Measurements from ENCODE around the gene GNB1L. TPM values are rescaled to one million over a fixed set of nuclear protein-coding genes. Genes with fewer than 3 reads are reported as not detected.

GNB1L gene
- total RNA-seq, 1 donor from 2014 or later, result 6.2 TPM

GRCh38 chr22:19879246-19879570 is 24.5 kb upstream of the GNB1L start:
- DNase-seq (ENCODE audit: low spot score), result peak; percentile 51
- ATAC-seq, result no peak
- intact Hi-C loops (cut with DNase I), result no loop called here

DNA sequence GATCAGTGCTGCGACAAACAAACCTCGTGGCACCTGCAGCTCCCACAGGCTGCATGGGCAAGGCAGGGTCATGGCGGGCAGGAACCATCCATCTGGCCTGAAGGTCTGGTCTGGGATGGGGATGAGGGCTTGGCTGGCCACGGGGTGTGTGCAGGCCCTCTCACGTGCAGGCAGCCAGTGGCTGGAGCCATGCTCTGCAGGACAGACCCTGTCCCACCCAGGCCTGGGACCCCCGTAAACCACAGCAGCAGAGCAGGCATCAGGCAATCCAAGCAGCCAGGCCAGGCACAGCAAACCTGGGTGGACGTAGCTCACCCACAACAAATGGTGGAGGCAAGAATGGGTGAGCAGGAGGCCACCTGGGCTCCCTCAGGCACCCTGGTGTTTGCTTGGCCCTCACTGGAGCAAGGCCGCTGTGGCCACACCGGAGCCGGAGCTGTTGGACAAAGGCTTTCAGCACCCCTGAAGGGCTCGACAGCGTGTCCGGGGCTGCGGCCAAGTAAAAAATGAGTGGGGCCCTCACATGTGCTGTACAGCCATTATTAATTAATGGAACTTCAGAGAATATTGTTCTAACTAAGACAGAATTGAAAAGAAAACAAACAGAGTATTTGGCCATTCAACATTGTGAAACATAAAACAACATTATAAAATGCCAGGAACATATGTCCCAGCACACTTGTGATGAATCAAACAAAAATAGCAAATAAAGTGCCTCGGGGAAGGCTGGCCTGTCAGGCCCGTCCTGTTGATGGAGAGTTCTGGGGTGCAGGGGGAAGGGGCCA is 24.0 kb upstream of the GNB1L start:
- DNase-seq (ENCODE audit: low spot score) (peak; percentile 54), ATAC-seq (no peak)
- intact Hi-C loops (cut with DNase I), result no loop called here

DNA sequence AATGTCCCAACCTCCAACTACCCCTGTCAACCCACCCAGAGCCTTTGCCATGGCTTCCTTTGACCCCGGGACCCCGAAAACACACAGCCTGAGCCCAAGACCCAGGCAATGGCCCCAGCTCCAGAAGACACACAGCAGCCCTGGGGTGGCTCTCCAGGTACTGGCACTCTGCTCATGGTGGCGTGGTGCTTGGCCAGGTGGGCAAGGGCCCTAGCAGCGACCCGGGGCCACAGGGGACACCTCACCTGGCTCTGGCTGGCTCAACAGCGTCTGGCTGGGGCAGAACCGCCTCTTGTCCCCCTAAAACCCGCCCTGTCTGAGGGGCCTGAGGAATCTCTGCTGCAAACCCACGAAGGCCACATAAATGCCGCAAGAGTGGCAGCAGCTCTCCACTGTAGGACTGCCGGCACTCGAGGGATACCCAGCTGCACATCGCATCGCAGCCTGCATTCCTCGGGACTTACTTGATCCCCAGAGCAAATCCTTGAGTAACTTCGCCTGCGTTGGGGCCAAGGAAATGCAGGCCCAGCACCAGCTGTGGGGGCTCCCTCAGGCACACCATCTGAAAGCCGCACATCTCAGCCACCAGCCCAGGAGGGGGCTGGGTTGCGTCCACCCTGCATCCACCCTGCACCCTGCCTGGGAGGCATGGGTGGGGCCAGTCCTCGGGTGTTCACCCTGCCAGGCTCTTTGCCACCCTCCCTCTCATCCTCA is 23.1 kb upstream of the GNB1L start:
- DNase-seq (ENCODE audit: low spot score), result peak; percentile 54
- intact Hi-C loops (cut with DNase I), result no loop called here
- no peak for ATAC-seq

DNA sequence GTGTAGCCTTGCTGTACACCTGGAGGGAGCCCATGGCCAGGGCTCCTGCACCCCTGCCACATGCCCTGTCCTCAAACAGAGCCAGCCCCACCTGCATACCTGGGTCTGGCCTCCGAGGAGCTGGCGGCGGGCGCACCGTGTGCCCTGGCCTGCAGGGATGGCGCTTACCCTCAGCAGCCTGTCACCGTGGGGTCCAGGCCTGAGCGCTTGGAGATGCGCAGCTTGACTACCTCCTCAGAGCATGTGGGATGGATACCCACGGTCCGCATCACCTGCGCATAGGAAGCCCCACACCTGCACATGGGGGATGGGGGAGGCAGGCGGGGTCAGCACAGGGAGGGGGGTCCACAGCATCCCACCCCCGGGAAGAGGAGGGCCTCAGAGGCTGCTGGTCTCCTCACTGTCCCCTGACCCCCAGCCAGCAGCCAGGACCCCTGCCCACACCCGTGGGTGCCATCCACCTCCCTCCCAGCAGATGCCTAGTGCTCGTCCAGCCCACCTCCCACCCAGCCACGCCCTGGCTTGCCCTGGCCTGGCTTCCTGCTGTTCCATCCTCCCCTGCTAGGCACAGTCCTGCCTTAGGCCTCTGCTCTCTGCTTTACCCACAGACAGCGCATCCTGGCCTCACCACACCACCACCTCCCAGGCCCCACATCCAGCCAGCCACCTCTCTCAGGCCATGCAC is 22.4 kb upstream of the GNB1L start:
- DNase-seq (ENCODE audit: low spot score), result peak; percentile 57
- ATAC-seq, result no peak
- intact Hi-C loops (cut with DNase I), result no loop called here

GRCh38 chr22:19876314-19876940 is 21.8 kb upstream of the GNB1L start:
- no peak for ATAC-seq
- intact Hi-C loops (cut with DNase I), result no loop called here
- DNase-seq (ENCODE audit: low spot score), result peak; percentile 59

- DNase-seq (ENCODE audit: low spot score) (peak; percentile 52), ATAC-seq (no peak)
- intact Hi-C loops (cut with DNase I), result no loop called here
Measured at GRCh38 chr22:19875531-19876313, 21.0 kb upstream of the GNB1L start.

DNA sequence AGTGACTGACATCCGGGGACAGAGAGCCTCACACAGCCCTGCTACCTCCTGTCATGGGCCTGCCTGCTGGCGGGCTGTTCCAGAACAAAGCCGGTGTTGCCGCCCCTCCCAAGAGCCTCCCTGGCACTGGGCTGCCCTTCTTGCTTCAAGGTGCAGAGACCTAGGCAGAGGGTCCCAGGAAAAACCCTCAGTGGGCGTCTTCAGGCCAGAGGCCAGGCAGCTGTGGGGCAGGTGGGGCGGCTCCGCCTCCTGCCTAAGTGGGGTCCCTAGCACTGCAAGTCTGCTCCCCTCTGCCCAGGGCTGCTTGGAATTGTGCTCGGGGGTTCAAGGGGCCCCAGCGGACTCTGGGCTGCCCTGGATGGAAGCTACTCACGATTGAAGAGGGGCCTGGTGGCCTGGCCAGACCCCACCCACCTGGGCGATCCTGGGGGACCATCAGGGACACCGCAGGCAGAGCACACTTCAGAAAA is 20.4 kb upstream of the GNB1L start:
- intact Hi-C loops (cut with DNase I), result no loop called here
- DNase-seq (ENCODE audit: low spot score), result peak; percentile 56
- ATAC-seq, result no peak

DNA sequence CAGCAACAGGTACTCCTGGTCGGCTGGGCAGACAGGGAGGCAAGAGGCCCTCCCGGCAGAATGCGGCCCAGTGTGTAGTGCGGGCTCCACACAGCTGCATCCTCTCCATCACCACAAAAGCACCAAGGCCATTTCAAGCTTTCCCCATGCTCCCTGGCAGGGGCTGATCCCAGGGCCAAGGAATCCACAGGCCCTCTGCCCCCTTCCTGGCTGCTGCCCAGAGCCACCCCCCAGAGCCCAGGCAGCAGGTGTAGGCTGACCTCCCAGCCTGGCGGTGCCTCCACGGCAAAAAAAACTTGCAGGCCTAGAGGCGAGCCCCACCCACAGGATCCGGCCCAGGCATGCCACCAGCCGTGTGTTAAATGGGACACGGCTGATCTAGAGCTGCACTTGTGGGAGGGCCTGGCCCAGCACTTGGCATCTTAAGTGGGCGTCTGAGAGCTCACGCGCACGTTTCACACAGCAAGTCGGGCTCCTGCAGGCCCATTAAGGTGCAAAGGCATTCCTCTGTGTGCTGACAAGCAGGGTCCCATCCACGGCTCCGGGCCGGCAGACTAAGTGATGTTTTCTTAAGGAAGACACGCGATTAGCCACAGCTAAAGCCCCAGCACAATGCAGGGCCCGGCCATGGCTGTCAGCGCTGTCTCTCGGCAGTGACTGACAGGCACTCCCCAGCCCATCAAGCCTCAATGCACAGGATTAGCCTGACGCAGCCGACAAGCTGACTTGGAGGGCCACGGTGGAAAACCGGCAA is 19.8 kb upstream of the GNB1L start:
- DNase-seq (ENCODE audit: low spot score), result peak; percentile 66
- peak; percentile 25 for ATAC-seq
- intact Hi-C loops (cut with DNase I), result no loop called here

DNA sequence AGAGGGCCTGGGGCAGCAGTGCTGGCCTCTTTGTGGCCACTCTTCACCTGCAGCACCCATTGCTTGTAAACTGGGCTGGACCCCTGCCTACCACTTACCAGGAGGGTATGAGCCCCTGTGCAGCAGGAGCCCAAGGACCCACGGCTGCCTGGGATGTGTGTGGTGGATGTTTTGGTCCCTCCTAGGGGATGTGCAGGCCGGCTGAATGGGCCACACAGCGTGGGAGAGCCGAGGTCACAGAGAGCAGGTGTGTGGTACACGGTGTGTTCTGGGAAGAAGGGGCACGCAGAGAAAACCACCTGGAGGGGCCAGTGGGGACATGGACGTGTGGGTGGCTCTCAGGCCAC is 19.3 kb upstream of the GNB1L start:
- DNase-seq (ENCODE audit: low spot score), result peak; percentile 48
- ATAC-seq, result no peak
- intact Hi-C loops (cut with DNase I), result no loop called here

- DNase-seq (ENCODE audit: low spot score), result peak; percentile 58
- no peak for ATAC-seq
- intact Hi-C loops (cut with DNase I), result no loop called here
Measured at GRCh38 chr22:19873138-19873959, 18.7 kb upstream of the GNB1L start.

DNA sequence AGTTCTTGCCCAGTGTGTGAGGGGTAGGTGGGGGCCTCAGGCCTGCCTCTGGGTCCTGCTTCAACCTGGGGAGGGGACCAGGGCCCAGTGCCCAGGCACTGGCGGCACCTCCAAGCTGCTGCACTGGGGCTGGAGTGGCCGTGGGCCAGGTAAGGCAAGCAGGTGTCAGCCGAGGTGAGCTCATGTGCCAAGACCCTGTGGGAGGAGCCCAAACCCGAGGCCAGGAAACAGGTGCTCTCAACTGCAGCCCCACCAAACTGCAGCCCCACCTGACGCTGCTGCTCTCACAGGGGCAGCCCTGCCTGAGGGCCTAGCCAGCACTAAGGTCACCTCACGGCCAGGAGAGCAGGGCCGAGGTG is 18.1 kb upstream of the GNB1L start:
- intact Hi-C loops (cut with DNase I), result no loop called here
- DNase-seq (ENCODE audit: low spot score) (no peak), ATAC-seq (no peak)

DNA sequence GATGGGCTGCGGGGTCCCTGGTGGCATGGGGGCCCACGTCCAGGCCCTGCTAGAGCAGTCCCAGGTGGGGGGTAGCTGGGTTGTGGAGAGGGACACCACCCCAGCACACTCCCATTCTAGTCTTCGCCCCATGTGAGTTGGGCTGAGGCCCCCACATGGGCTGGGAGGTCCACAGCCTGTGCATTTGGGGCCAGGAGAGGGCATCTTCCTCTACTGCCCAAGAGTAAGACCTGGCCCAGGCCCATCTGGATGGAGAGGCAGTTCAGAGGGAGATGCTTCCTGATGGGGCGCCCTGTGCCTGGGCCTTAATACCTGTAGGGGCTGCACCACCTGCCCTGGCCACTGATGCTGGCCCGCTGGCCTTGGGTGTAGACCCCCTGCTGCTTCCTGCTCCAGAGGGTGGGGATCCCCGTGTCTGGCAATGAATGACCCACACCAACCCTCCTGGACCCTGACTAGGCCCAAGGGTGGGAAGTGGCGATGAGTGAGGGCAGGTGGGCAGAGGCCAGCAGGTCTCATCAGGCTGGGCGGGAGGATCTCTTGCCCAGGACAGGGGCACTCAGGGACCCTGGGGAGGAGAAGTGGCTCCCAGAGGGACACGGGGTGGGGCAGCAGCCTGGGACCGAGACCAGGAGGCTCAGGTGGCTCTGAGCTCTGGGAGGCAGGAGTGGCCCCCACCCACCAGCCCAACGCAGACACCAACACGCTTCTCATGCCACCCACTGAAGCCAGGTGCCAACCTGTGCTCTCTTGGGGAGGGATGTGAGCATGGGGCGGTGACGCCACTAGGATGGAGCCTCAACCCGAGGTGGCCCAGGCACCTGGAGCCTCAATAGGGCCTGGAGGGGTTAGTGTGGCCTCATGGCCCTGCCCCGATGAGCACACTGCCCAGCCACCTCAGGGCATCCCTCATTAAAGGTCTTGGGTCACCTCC is 17.4 kb upstream of the GNB1L start:
- intact Hi-C loops (cut with DNase I), result no loop called here
- ATAC-seq, result no peak
- DNase-seq (ENCODE audit: low spot score), result peak; percentile 50

- DNase-seq (ENCODE audit: low spot score) (peak; percentile 49), ATAC-seq (no peak)
- intact Hi-C loops (cut with DNase I), result no loop called here
Measured at GRCh38 chr22:19871023-19871844, 16.6 kb upstream of the GNB1L start.

DNA sequence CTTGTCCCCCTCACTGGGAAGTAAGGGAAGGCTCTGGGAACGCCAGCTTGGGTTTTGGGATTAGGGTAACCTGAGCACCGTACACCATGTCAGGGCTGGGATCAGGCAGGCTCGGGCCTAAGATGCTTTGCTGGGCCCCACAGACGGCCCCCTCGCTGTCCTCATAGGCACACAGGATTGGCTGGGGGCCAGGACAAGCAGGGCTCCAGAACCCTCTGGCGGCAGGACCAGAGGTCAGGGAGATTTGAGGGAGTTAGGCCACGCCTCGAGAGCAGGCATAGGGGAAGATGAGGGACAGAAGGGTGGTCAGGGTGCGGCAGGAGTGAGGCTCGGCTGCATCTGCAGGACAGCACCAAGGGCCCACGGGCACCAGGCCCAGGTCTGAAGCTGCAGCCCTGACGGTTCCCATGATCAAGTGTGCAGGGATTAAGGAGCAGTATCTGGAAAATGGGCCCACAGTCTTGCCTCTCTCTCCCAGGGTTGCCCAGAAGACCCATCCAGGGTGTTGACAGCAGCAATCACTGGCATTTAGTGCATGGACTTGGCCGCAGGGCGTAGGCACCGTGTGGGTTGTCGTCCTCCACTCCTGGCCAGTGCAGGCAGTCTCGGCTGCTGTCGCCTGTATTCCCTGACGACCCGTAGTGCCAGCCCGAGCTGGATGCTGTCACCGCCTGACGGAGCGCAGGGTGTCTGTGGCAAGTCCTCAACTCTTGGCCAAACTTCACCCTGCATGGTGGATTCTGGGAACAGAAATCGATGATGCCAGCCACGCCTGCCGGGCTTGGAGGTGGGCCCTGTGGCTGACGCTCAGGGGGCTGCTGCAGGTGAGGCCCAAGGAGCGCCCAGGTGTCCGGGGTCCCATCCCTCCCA is 15.7 kb upstream of the GNB1L start:
- no peak for ATAC-seq
- intact Hi-C loops (cut with DNase I), result no loop called here
- peak; percentile 59 for DNase-seq (ENCODE audit: low spot score)

All from sciatic nerve (tissue), 2 donors.